H1 (cell line): ENCODE measurements around the gene SPATA33. TPM values are rescaled to one million over a fixed set of nuclear protein-coding genes. Genes with fewer than 3 reads are reported as not detected.

Experiments
- CHD7 ChIP-seq: fragments of 300-600 bp; sonication (generic); IDR thresholded peaks from 2 replicates; pipeline ENCODE4 v1.7.1; 2012; ENCODE audit warnings: low read length, moderate library complexity, mild to moderate bottlenecking, inconsistent platforms; ENCODE audit not compliant: insufficient replicate concordance
- polyA plus RNA-seq, 7 experiments: library from polyadenylated mRNA; depleted of rRNA in 3 of 7; stranded (reverse) in 5 of 7; unstranded in 2 of 7; fragments of >200 nt in 5 of 7; fragments of 200-250 nt in 2 of 7; gene quantifications; 1 replicate in 5 of 7; 2 replicates in 1 of 7; 4 replicates in 1 of 7; pipeline versions ENCODE4 v1.2.1 to v1.2.3, GENCODE V29; 2011 to 2013; ENCODE audit warnings: missing spikeins in 2 of 7, mixed read lengths in 2 of 7
- total RNA-seq: library from RNA; stranded (reverse); fragmentation: NEBNext Ultra II Directional; extraction: Animal tissue kit (Norgen Biotek cat#: 25700); gene quantifications from 2 replicates; pipeline ENCODE4 v1.2.1, GENCODE V29; 2021

Gene SPATA33
- total and polyA plus RNA-seq, 2 of the 8 experiments (the other 6 are each of a cell fraction or from before 2014, with no cell fraction given), result 5.4 to 16.9 TPM

- TF ChIP-seq CHD7, result no peak
Measured at GRCh38 chr16:89645122-89645521, 12.5 kb upstream of the SPATA33 start (continued).
